Measurements from ENCODE around the gene LARP4B.

Gene LARP4B

DNA sequence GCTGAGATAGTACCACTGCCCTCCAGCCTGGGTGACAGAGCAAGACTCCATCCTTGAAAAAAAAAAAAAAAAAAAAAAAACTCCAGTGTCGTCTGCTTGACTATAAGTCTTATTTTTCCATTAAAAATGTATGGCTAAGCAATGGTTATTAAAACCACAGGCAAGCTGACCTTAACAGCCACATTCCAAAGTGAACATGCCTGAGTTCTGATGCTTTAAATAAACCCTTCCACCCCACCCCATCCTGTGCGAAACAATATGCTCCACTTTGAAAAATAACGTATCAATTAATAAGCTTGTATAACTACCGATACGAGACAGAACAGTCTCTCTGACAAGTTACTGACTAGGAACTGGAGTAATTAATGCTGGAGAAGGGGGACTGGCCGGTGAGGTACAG lies 63.7 kb downstream of the LARP4B start:
- no peak for DNase-seq (ENCODE audit: low read depth in 2 of 2)

DNA sequence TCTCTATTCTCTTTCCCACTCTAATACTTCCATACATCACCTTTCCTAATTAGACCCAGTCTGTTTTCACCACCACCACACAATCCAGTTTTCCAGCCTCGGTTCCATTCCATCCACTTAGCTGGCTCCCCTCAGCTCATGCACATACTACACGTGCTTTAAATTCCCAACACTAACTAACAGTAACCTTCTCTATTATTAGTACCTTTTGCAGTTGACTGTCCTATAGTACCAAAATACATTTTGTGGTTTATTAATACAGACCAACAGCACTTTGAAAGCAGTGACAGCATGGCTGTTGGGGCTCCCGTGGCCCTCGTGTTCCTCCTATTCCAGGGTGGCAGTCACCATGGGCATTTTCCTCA lies 64.9 kb downstream of the LARP4B start:
- no peak for DNase-seq (ENCODE audit: low read depth in 2 of 2)

DNA sequence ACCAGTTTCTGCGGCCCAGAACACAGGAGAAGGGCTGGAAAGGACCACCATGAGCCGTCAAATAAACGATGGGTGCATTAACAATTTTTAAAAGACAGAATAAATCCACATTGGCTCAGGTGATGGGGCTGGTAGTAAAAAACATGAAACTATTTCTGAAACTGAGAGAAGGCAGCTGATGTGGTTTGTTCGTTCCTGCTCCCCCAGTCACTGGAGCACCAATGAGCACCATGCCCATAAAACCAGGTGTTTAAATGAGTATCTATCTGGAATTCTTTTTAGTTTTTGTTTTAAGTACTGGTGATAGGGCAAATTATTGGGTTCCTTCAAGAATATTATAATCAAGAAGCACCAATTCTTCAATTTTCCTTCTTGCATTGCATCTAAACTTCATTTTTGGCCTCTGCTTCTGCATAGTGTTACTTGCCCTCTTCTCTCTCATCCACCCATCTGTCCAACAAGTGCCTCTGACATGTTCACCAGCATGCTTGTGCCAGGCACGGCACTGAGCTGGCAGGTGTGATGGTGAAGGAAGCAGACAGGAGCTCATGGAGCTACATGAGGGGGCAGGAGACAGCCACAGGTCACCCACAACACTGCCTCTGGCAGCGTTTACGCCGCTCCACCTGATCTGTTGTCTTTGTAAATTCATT lies 65.5 kb downstream of the LARP4B start:
- DNase-seq (ENCODE audit: low read depth in 2 of 2) = no peak

DNA sequence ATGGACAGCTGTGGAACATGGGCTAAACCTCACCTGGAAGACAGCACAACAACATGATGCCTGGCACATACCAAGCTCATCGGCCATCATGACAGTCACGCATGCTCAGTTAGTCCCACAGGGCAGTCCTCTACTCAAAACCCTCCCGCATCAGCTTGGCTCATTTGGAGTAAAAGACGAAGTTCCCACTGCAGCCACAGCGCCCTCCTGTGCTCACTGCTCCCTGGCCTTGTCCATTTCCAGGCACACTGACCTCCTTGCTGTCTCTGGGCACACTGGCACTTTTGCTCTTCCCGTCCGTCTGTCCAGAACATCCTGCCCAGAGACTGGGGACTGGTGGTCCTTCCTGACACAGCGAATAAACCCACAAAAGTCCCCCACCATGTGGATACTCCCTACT lies 66.2 kb downstream of the LARP4B start:
- no peak for DNase-seq (ENCODE audit: low read depth in 2 of 2)

DNA sequence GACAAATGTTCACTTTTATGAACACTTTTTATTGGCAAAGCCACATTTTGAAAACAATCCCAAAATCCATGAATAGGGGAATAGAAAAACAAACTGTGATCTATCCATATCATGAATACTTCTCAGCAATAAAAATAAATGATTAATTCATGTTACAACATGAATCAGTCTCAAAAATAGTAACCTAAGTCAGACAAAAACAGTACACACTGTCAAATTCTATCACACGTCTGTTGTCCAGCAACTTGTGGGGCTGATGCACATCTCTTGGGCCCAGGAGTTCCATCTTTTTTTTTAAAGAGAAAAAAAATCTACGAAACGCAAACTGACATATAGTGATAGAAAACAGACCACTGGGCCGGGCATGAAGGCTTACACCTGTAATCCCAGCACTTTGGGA lies 71.0 kb downstream of the LARP4B start:
- DNase-seq (ENCODE audit: low read depth in 2 of 2) = peak in 1 of 2 experiments; percentile 10

DNA sequence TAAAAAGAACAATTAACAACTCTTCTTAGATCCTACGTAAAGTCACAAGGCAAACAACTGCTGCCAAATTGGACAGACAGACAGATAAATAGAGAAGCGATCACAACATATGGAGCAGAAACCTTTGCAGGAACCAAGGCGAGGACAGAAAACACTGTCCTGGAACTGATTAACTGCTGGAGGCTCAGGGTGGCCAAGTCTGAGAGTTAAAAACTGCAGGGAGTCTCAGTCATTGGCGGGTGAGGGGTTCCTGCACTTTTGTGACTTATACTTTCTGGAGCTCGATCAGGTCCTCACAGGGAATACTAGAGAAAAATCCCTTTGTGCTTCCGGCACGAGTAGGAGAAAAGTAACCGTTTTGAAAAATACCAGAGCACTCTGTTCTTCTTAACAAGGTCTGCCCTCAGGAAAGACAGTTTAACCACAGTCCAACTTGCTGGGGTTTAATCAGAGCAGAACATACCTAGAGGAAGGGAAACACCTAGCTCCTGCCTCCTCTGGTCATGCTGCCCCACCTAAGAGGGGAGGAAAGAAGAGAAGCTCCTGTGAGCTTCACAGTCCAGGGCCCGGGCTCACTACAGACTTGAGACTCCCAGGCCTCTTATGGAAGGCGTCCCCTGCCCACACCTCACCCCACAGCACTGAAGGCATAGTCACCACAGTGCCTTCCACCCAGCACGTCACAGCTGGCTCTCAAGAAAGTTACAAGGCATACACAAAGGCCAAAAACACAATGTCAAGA lies 74.9 kb downstream of the LARP4B start:
- DNase-seq (ENCODE audit: low read depth in 2 of 2) = no peak

DNA sequence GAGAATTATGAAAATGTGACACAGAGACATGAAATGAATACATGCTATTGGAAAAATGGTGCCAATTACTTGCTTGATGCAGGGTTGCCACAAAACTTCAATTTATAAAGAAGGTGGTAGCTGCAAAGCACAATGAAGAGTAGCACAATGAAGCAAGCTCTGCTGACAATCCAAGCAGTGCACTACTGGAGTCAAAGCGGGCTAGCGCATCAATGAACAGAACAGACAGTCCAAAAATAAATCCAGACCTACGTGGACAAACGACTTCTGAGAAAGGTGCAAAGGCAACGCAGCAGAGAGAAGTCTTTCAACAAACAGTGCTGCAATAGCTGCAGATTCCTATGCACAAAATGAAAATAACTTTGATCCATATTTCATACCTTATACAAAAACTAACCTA lies 75.8 kb downstream of the LARP4B start:
- DNase-seq (ENCODE audit: low read depth in 2 of 2) = no peak

DNA sequence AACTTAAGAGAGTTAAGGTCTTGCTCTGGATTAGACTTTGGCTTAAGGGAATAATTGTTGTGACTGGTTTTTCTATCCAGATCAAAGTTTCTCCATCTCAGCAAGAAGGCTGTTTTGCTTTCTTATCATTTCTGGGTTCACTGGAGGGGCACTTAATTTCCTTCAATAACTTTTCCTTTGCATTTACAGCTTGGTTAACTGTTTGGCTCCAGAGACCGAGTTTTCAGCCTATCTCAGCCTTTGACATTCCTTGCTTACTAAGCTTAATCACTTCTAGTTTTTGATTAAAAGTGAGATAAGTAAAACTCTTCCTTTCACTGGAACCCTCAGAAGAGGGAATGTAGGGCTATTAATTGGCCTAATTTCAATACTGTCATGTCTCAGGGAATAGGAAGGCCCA lies 76.4 kb downstream of the LARP4B start:
- no peak for DNase-seq (ENCODE audit: low read depth in 2 of 2)

DNA sequence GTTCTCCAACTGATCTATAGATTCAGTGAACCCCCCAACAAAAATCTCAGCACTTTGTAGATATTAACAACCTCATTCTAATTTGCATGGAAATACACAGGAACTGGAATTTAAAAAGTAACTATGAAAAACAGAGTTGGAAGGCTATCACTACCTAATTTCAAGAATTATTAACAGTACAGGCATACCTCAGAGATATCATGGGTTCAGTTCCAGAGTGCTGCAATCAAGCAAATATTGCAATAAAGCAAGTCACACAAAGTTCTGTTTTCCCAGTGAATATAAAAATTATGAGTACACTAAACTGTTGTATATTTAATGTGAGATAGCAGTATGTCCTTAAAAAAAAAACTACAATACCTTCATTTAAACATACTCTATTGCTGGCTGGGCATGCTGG lies 78.5 kb downstream of the LARP4B start:
- DNase-seq (ENCODE audit: low read depth in 2 of 2) = no peak

DNA sequence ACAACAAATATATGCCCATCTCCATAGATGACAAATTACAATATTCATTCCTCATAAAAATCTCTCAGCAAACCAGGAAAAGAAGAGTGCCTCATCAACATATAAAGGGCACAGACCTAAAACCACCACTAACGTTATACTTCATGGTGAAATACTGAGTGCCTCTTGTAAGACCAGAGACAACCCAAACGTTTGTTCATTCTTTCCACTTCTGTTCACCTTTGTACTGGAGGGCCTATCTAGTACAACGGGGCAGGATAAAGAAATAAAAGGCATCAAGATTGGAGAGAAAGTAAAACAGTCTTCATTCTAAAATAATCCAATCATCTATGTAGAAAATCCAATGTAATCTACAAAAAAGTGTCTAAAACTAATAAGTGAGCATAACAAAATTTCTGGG lies 79.1 kb downstream of the LARP4B start:
- DNase-seq (ENCODE audit: low read depth in 2 of 2) = no peak

DNA sequence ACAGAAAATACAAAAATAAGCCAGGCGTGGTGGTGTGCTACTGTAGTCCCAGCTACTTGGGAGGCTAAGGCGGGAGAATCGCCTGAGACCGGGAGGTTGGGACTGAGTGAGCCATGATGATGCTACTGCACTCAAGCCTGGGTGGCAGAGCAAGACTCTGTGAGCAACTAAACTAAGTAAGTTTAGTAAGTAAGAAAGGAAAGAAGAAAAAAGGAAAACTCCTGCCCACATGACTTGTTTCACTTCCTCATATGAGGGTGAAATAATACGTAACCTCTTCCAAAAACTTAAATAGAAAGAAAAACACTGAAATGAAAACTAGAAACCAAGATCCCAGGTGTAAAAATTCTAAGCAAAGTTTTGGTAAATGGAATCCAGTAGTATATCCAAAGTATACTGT lies 79.6 kb downstream of the LARP4B start:
- no peak for DNase-seq (ENCODE audit: low read depth in 2 of 2)

DNA sequence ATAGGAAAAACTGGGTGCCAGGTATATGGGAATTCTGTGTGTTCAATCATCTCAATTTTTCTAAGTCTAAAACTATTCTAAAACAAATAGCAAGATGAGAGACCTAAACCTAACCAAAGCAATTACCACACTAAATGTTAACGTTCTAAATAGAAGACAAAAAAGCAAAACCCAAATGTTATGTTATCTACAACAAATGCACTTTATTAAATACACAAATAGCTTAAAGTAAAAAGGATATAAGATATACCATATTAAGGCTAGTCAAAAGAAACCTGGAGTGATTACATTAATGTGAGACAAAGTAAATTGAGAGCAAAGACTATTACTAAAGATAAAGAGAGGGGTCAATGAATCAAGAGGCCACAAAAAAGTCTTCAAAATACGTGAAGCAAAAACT lies 81.4 kb downstream of the LARP4B start:
- no peak for DNase-seq (ENCODE audit: low read depth in 2 of 2)

DNA sequence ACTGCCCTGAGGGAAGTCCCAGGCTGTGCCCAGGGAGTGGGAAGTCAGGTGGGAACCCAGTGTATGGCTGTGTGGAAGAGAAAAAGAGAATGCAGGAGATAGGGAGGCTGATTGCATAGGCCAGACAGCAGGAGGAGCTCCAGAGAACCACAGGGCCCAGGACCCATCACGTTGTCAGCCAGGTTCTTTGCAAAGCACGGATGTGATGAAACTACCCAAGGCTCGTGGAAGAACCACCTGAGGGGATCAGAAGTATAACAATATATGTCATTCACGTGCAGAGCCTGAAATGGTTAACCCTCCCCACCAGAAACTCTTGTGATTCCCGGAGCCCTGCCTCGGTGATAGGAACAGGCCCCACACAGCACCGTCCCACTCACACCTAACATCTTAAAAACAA lies 83.6 kb downstream of the LARP4B start:
- DNase-seq (ENCODE audit: low read depth in 2 of 2) = no peak

DNA sequence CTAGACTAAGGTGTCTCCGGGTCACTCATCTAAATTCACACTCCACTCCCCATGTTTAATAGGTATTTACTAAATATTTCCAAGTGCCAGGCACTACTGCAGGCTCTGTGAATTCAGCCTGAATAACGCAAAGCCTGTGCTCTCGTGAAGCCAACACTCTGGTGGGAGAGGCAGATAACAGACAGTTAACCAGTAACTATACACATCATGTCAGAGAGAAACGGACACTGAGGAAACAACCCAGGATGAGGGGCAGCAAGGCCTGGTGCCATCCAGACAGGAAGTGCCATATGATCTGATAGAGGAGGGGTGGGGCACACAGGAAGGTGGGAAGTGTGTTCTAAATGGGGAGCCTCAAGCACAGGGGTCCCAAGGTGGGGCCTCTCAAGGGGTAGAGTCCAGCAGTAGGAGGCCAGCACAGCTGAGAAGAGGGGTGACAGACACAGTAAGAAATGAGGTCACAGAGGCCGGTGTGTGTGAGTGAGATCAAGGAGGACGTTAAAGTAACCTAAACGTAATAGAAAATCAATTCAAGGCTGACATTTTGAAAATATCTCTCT lies 85.3 kb downstream of the LARP4B start:
- DNase-seq (ENCODE audit: low read depth in 2 of 2) = no peak

DNA sequence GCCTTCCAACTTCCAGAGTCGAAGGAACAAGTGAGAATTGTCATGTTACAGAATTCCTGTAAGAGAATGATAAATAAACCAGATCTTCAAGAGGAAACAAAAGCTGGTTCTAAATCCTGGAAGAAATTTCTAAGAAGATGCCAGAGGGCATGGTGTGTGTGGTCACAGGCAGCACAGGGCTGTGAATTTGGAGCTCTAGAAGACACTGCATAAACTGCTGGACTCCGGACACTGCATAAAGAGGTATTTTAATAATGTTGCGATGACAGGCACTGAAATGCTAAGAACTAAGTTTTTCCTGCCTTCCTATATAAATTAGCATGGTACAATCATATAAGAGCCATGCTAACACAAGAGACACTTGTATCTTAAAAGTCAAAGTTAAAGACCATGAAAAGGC lies 86.0 kb downstream of the LARP4B start:
- DNase-seq (ENCODE audit: low read depth in 2 of 2) = no peak

DNA sequence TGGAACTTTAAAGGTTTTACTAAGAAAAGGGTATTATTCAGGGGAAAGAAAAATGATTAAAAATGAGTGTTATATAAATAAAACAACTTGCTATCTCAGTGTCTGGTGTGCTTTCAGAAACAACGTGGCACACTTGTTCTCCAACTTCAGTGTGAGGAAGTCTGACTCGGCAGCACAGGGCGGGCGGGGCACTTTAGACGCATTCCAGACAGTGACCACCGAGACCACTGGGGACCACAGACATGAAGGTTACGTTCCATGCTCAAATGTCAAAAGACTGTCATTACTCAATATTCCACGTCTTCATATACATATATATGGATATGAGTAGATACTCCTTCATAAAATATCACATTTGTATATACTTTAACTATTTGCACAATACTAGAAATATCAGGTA lies 87.0 kb downstream of the LARP4B start:
- no peak for DNase-seq (ENCODE audit: low read depth in 2 of 2)

DNA sequence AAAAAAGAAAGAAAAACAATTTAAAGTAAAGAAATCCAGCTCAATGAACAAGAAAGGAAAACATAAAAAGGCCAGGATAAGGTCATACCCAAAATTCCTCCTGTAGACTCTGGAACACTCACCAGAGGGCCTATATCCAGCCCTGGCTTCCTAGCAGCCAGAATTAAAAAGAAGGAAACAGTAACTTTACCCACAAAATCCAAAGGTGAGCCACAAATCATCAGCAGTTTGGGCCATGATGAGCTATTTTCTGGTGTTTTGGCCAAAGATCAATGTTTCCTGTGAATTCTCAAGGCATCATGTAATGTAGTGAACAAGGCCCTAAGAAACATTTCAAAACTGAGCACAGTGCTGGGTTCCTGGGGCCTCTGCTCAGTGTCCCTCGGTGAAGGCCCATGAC lies 87.8 kb downstream of the LARP4B start:
- DNase-seq (ENCODE audit: low read depth in 2 of 2) = no peak

DNA sequence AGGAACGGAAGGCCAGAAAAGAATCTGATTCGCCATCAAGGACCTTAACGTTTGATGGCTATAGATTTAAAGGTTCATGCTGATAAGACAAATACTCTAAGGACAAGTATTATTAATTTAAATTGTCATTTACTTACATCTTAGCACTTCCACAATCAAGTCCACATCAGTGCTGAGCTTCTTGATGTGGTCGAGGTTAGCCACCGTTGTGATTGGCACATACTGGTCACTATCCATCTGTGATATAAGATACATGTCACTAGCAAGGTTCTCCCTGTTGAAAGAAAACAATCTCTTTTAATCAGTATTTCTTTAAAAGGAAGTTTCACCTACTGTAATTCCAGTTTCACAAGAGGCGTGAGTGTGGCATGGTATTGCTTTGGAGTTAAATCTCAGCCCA lies 88.7 kb downstream of the LARP4B start:
- DNase-seq (ENCODE audit: low read depth in 2 of 2) = no peak

DNA sequence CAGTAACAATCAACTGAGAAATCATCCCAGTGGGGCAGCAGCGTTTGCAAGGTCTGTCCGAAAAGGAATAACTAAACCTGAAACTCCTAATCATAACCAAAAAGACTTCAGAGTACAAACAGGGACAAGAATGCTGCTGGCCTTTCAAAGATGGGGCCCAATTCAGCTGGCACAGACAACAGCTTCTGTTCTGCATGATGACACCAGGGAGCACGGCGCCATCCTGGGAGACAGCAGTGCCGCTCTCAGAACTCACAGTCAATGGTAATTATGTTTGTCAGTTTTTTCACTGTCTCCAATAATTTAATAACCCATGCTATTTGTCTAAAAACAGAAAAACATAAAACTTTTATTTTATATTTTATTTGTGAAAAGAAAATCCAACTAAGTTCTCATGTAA lies 90.0 kb downstream of the LARP4B start:
- DNase-seq (ENCODE audit: low read depth in 2 of 2) = no peak

DNA sequence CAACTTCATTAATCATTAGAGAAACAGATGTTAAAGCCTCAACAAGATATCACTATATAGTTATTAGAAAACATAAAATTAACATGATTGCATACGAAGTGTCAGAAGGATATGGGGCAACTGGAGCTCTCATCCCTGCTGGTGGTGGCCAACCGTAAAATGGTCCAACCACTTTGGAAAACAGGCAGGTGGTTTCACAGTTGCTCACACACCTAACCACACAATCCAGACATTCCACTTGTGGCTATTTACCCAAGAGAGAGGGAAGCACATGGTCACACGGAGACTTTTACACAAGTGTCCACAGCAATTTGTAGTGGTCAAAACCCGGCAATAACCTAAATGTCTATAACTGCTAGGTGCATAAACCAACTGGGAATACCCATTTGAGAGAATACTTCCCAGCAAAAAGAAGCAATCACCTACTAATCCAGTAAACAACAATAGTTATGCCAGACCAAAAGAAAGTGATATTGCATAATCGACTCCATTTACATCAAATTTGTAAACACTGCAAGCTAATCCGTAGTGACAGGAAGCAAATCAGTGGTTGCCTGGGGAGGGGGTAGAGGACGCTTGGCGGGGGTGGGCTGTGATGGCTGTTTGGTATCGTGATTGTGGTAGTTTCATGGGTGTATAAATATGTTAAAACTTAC lies 91.8 kb downstream of the LARP4B start:
- DNase-seq (ENCODE audit: low read depth in 2 of 2) = no peak

DNA sequence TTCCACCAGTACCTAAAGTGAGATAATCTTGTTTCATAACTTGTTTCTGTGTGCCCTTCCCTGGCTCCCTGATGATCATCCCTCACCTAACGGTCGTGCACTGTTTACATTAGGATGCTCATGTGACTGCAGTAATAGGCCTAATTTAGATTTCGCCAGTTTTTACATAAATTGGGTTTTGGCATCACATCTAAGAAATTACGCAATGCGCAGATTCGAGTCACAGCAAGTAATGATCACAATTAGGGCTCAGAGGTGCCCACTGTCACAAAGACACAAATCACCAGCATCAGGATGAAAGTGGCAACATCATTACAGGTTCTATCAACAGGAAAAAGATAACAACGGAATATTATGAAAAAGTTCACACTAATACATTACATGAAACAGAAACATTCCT lies 94.7 kb downstream of the LARP4B start:
- no peak for DNase-seq (ENCODE audit: low read depth in 2 of 2)

DNA sequence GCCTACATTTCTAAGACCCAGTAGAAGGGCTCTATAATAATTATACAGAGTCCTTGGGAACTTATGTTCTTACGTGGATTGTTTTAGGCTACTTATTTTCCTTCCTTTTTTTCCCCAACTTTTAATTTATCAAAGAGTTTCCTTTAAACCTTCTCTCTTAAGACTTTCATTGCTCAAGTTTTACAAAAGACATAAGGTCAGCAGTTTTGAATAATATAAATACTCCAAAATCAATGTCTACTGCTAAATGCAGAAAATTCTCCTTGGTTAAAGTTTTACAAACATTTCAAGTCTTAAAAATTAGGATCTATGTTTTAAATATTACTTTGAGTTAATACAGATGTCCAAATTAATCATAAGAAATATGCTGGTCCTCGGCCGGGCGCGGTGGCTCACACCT lies 97.0 kb downstream of the LARP4B start:
- DNase-seq (ENCODE audit: low read depth in 2 of 2) = no peak

DNA sequence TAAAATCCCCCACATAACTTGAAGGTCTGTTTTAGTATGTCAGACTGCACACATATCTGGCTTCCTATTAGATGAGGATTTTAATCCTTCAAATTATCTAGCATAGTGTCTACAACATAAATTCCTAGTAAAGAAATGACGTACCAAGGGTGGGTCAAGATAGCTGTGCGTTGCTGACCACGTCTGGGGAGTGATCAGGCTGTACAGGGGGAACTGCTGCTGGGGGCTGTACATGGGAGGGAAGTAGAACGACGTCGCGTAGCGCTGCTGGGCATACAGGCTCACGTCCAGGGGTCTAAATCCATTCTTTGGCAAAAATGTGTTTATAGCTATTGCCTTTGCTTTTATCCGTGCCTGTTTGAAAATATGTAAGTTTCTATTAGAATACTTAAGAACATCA lies 102.3 kb downstream of the LARP4B start:
- no peak for DNase-seq (ENCODE audit: low read depth in 2 of 2)
